Measurements from ENCODE around the gene TBC1D17. TPM values are rescaled to one million over a fixed set of nuclear protein-coding genes. Genes with fewer than 3 reads are reported as not detected.

The TBC1D17 gene
- total RNA-seq, 1 experiment from 2014 or later: 35.1 TPM

GRCh38 chr19:49881672-49882394, 4.3 kb downstream of the TBC1D17 start:
- CTCF ChIA-PET: no interaction called here
- BruUV-seq (replicated peaks): no TSS peak

DNA sequence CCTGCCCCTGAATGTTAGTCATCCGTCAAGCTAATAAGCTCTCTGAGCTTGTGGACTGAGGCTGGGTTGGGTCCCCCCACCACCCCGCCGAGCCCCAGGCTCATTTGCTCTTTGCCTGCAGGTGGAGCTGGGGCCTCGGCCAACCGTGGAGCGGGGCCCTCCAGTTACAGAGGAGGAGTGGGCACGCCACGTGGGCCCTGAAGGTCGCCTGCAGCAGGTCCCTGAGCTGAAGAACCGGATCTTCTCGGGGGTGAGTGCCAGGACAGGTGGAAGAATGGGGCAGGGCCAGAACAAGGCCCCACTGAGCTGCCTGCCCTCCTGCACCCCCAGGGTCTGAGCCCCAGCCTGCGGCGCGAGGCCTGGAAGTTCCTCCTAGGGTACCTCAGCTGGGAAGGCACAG, 5.1 kb downstream of the TBC1D17 start:
- DNase-seq (ENCODE audit: low spot score): no peak
- no peak overlapping the region for H3K4me3 ChIP-seq (ENCODE audit: low read depth, low read length, poor library complexity, severe bottlenecking)
- intact Hi-C loops (cut with micrococcal nuclease; ENCODE audit: unreplicated experiment): no loop called here
- no peaks in the 10 kb centered on the region for H3K27me3 ChIP-seq (replicated peaks; ENCODE audit: insufficient read depth, low read depth, low read length, poor library complexity)
- peaks cover 10% of the 10 kb centered on the region for H3K4me1 ChIP-seq (ENCODE audit: insufficient read depth, low read length, poor library complexity, severe bottlenecking)
- no TSS peak for BruUV-seq (replicated peaks)
- ChIA-PET POLR2A (ENCODE audit: low non-redundant PET) (no interaction called here), CTCF (no interaction called here)
- no peak for TF ChIP-seq EZH2 (IDR thresholded peaks at IDR 0.05; ENCODE audit: borderline replicate concordance, low read depth, low read length, poor library complexity, severe bottlenecking)
- TF ChIP-seq, protein P1, sequence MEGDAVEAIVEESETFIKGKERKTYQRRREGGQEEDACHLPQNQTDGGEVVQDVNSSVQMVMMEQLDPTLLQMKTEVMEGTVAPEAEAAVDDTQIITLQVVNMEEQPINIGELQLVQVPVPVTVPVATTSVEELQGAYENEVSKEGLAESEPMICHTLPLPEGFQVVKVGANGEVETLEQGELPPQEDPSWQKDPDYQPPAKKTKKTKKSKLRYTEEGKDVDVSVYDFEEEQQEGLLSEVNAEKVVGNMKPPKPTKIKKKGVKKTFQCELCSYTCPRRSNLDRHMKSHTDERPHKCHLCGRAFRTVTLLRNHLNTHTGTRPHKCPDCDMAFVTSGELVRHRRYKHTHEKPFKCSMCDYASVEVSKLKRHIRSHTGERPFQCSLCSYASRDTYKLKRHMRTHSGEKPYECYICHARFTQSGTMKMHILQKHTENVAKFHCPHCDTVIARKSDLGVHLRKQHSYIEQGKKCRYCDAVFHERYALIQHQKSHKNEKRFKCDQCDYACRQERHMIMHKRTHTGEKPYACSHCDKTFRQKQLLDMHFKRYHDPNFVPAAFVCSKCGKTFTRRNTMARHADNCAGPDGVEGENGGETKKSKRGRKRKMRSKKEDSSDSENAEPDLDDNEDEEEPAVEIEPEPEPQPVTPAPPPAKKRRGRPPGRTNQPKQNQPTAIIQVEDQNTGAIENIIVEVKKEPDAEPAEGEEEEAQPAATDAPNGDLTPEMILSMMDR (conservative IDR thresholded peaks at IDR 0.05; ENCODE audit: low read depth, low read length): no peak
- H3K36me3 ChIP-seq (ENCODE audit: insufficient read depth, low read length, poor library complexity, severe bottlenecking): peaks cover 51% of the 10 kb centered on the region
- peaks cover 8% of the 10 kb centered on the region for H3K9me3 ChIP-seq (ENCODE audit: low read depth, low read length, poor library complexity, severe bottlenecking)
- no peak overlapping the region for H3K27ac ChIP-seq (ENCODE audit: low read depth, low read length, poor library complexity, severe bottlenecking)

More at GRCh38 chr19:49881672-49882394, 4.3 kb downstream of the TBC1D17 start:
- Histone ChIP-seq H3K27ac (ENCODE audit: low read depth, low read length, poor library complexity, severe bottlenecking) (no peak overlapping the region), H3K27me3 (replicated peaks; ENCODE audit: insufficient read depth, low read depth, low read length, poor library complexity) (no peaks in the 10 kb centered on the region), H3K9me3 (ENCODE audit: low read depth, low read length, poor library complexity, severe bottlenecking) (peaks cover 8% of the 10 kb centered on the region), H3K36me3 (ENCODE audit: insufficient read depth, low read length, poor library complexity, severe bottlenecking) (peaks cover 51% of the 10 kb centered on the region), H3K4me3 (ENCODE audit: low read depth, low read length, poor library complexity, severe bottlenecking) (no peak overlapping the region), H3K4me1 (ENCODE audit: insufficient read depth, low read length, poor library complexity, severe bottlenecking) (peaks cover 10% of the 10 kb centered on the region)
- DNase-seq (ENCODE audit: low spot score): no peak
- intact Hi-C loops (cut with micrococcal nuclease; ENCODE audit: unreplicated experiment): no loop called here
- TF ChIP-seq EZH2 (IDR thresholded peaks at IDR 0.05; ENCODE audit: borderline replicate concordance, low read depth, low read length, poor library complexity, severe bottlenecking): no peak
- TF ChIP-seq, protein P1 (conservative IDR thresholded peaks at IDR 0.05; ENCODE audit: low read depth, low read length): no peak
- POLR2A ChIA-PET (ENCODE audit: low non-redundant PET): no interaction called here

DNA sequence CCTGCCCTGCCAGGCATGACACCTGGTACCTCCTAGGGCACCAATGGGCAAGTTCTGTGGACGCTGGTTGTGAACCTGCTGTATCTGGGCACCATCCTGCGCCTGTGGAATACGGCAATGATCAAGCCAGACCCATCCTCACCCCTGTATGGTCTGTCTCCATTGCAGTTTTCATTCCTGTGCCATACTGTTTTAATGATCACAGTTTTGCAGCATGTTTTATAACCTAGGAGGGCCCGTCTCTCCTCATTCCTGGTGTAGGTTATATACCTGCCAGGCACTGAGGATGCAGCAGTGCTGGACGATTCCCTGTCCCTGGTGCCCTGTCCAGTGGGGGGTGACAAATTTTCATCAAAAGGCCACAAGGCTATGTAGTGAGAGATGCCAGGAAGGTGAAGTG, 5.6 kb downstream of the TBC1D17 start:
- Histone ChIP-seq H3K4me1 (ENCODE audit: insufficient read depth, low read length, poor library complexity, severe bottlenecking) (peaks cover 10% of the 10 kb centered on the region), H3K36me3 (ENCODE audit: insufficient read depth, low read length, poor library complexity, severe bottlenecking) (peaks cover 51% of the 10 kb centered on the region), H3K4me3 (ENCODE audit: low read depth, low read length, poor library complexity, severe bottlenecking) (no peak overlapping the region), H3K27me3 (replicated peaks; ENCODE audit: insufficient read depth, low read depth, low read length, poor library complexity) (no peaks in the 10 kb centered on the region), H3K27ac (ENCODE audit: low read depth, low read length, poor library complexity, severe bottlenecking) (no peak overlapping the region), H3K9me3 (ENCODE audit: low read depth, low read length, poor library complexity, severe bottlenecking) (peaks cover 8% of the 10 kb centered on the region)
- CTCF ChIA-PET: no interaction called here
- intact Hi-C loops (cut with micrococcal nuclease; ENCODE audit: unreplicated experiment): no loop called here
- no TSS peak for BruUV-seq (replicated peaks)
- DNase-seq (ENCODE audit: low spot score): no peak
- no peak for TF ChIP-seq EZH2 (IDR thresholded peaks at IDR 0.05; ENCODE audit: borderline replicate concordance, low read depth, low read length, poor library complexity, severe bottlenecking)
- TF ChIP-seq, protein P1 (conservative IDR thresholded peaks at IDR 0.05; ENCODE audit: low read depth, low read length): no peak
- POLR2A ChIA-PET (ENCODE audit: low non-redundant PET): no interaction called here
